NB4 (cell line): Measurements from ENCODE around the gene CTNNA2.

Experiments
- DNase-seq: peaks from one replicate; pipeline ENCODE4 v3.0.0; 2010; ENCODE audit warnings: low read depth
- H3K4me3 ChIP-seq: one replicate; pipeline ENCODE4 v1.5.1; 2011; ENCODE audit warnings: mild to moderate bottlenecking, low read depth, low read length, moderate library complexity
- MYC ChIP-seq: IDR thresholded peaks from 2 replicates; pipeline ENCODE4 v1.6.1; 2011; ENCODE audit warnings: low read depth, low read length
- POLR2A ChIP-seq: IDR thresholded peaks from 2 replicates; pipeline ENCODE4 v1.6.1; 2011; ENCODE audit warnings: mild to moderate bottlenecking; ENCODE audit not compliant: insufficient read length; ENCODE audit errors: extremely low read depth
- TF ChIP-seq, protein P1 (sequence below): IDR thresholded peaks from one replicate; pipeline ENCODE4 v1.5.1; 2012; ENCODE audit warnings: low read depth, low read length
- TF ChIP-seq, protein P2 (sequence below): IDR thresholded peaks from 2 replicates; pipeline ENCODE4 v1.6.1; 2011; ENCODE audit warnings: low read depth, low read length

Gene CTNNA2

DNA sequence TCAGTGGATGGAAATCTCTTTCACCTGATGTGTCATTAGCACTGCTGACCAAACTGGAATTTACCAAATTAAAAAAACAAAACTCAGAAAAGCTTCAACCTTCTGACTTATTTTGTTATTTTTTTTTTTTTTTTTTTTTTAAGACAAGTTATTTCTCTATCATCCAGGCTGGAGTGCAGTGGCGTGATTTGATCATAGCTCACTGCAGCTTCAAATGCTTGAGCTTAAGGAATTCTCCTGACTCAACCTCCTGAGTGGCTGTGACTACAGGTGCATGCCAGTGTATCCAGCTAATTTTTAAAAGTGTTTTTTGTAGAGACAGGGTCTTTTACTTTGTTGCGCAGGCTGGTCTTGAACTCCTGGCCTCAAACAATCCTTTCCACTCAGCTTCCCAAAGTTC is 636.1 kb downstream of the CTNNA2 start:
- no peak for DNase-seq
- TF ChIP-seq POLR2A (no peak), MYC (no peak)
- TF ChIP-seq, protein P1, sequence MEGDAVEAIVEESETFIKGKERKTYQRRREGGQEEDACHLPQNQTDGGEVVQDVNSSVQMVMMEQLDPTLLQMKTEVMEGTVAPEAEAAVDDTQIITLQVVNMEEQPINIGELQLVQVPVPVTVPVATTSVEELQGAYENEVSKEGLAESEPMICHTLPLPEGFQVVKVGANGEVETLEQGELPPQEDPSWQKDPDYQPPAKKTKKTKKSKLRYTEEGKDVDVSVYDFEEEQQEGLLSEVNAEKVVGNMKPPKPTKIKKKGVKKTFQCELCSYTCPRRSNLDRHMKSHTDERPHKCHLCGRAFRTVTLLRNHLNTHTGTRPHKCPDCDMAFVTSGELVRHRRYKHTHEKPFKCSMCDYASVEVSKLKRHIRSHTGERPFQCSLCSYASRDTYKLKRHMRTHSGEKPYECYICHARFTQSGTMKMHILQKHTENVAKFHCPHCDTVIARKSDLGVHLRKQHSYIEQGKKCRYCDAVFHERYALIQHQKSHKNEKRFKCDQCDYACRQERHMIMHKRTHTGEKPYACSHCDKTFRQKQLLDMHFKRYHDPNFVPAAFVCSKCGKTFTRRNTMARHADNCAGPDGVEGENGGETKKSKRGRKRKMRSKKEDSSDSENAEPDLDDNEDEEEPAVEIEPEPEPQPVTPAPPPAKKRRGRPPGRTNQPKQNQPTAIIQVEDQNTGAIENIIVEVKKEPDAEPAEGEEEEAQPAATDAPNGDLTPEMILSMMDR: no peak
- TF ChIP-seq, protein P2, sequence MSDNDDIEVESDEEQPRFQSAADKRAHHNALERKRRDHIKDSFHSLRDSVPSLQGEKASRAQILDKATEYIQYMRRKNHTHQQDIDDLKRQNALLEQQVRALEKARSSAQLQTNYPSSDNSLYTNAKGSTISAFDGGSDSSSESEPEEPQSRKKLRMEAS: no peak
- no peak overlapping the region for H3K4me3 ChIP-seq

DNA sequence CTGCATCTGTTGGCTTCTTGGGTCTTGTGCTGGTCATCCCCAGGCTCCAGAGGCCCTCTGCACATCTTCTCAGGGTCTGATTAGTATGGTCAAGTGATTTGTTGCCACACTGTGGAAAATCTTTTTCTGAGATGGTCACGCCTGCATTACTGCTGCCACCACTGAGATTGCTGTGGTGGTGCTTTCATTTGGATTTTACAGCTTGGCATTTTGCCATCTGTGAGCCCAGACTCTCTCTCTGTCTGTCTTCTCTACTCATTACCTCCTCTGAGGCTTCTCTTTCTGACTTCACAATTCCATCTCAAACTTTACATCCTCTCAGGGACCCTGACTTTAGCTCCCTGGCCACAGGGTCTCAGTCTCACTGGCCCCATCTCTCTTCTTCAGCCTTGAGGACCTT is 637.1 kb downstream of the CTNNA2 start:
- no peak for DNase-seq
- TF ChIP-seq MYC (no peak), POLR2A (no peak)
- TF ChIP-seq, protein P2: no peak
- TF ChIP-seq, protein P1: no peak
- no peak overlapping the region for H3K4me3 ChIP-seq

DNA sequence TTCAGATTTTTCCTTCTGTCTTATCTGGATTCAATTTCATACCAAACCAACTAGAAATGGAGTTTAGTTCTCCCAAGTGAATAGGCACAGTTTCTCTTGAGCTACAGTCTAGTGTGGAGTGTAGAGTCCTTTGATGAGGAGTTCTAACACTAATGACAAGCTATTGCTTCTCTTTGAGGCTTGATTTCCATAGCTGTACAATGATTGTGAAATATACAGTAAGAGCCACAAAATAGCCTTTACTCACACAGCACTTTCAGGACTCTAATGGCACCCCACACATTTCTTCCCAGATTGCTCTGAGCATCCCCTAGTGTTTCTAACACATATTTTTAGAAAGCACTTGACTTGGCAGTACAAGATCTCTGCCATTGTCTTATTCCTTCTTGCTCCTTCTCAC is 638.4 kb downstream of the CTNNA2 start:
- TF ChIP-seq, protein P2: no peak
- TF ChIP-seq MYC: no peak
- TF ChIP-seq, protein P1: no peak
- no peak for TF ChIP-seq POLR2A

DNA sequence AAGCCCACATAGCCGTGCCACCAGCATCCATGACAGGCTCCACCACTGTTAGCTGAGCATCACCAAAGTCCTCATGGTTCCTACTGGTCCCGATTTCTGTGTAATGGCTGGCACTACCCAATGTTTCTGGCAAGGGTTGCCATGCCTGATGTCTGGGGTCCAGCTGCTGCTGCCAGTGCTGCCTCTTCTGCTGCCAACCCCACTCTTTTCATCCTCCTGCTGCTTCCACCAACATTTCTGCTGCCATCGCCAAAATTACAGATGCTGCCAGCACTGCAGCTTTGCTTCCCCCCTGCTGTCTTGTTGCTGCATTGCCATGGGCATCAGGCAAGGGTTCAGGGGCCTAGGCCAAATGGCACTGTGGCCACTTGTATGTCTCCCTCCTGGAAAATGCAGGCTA is 638.8 kb downstream of the CTNNA2 start:
- TF ChIP-seq, protein P1: no peak
- TF ChIP-seq POLR2A (no peak), MYC (no peak)
- TF ChIP-seq, protein P2: no peak
- DNase-seq: no peak
- H3K4me3 ChIP-seq: no peak overlapping the region

More for the DNA sequence above, 638.4 kb downstream of the CTNNA2 start:
- no peak for DNase-seq
- no peak overlapping the region for H3K4me3 ChIP-seq

- TF ChIP-seq POLR2A: no peak
- TF ChIP-seq MYC: no peak
- TF ChIP-seq, protein P2: no peak
- TF ChIP-seq, protein P1: no peak
- H3K4me3 ChIP-seq: no peak overlapping the region
- DNase-seq: no peak
Measured at GRCh38 chr2:80153151-80153550, 640.3 kb downstream of the CTNNA2 start.

DNA sequence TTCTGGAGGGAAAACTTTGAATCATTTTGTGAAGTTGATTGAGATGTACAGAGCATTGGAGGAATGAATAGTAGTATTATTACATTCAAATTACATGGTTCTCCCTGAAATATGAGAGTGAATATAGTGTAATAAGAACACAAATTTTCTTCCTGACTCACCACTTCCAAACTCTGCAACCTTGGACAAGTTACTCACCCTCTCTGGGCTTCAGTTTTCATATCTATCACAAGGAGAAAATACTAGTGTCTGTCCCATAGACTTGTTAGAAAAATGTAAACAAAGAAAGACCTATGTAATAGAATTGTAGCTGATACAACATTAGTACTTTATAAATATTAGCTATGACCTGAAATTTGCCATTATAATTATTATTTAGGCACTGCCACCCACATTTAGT is 640.9 kb downstream of the CTNNA2 start:
- no peak for DNase-seq
- TF ChIP-seq, protein P1: no peak
- TF ChIP-seq, protein P2: no peak
- TF ChIP-seq POLR2A: no peak
- no peak for TF ChIP-seq MYC
- no peak overlapping the region for H3K4me3 ChIP-seq
